H9 (cell line): Measurements from ENCODE around the gene DPAGT1. TPM values are rescaled to one million over a fixed set of nuclear protein-coding genes. Genes with fewer than 3 reads are reported as not detected.

Source experiments
- DNase-seq: peaks from one replicate; pipeline ENCODE4 v3.0.0-alpha.2; 2017
- H2AFZ ChIP-seq: one replicate; pipeline ENCODE4 v1.6.1; 2013; ENCODE audit warnings: mild to moderate bottlenecking, low read length, control low read depth, moderate library complexity
- H2AK5ac ChIP-seq: 2 replicates; pipeline ENCODE4 v1.6.1; 2013; ENCODE audit warnings: low read length, control low read depth, mixed read lengths; ENCODE audit not compliant: insufficient read length
- H2BK120ac ChIP-seq: one replicate; pipeline ENCODE4 v1.6.1; 2013; ENCODE audit warnings: low read depth, mild to moderate bottlenecking, low read length, control low read depth, inconsistent platforms; ENCODE audit not compliant: poor library complexity, severe bottlenecking
- H2BK12ac ChIP-seq: 2 replicates; pipeline ENCODE4 v1.6.1; 2013; ENCODE audit warnings: low read length, control low read depth, mixed read lengths, low read depth; ENCODE audit not compliant: insufficient read length
- H2BK15ac ChIP-seq: 2 replicates; pipeline ENCODE4 v1.6.1; 2013; ENCODE audit warnings: low read depth, low read length, control low read depth
- H2BK20ac ChIP-seq: one replicate; pipeline ENCODE4 v1.6.1; 2013; ENCODE audit warnings: low read depth, mild to moderate bottlenecking, low read length, control low read depth, inconsistent platforms; ENCODE audit not compliant: poor library complexity, severe bottlenecking
- H2BK5ac ChIP-seq: 2 replicates; pipeline ENCODE4 v1.6.1; 2013; ENCODE audit warnings: low read length, control low read depth, mixed read lengths; ENCODE audit not compliant: insufficient read length
- H3K14ac ChIP-seq: 2 replicates; pipeline ENCODE4 v1.6.1; 2013; ENCODE audit warnings: low read length, control low read depth; ENCODE audit not compliant: insufficient read depth
- H3K18ac ChIP-seq: 2 replicates; pipeline ENCODE4 v1.6.1; 2013; ENCODE audit warnings: low read depth, mild to moderate bottlenecking, mixed read lengths, low read length, control low read depth; ENCODE audit not compliant: insufficient read length
- H3K23ac ChIP-seq: 2 replicates; pipeline ENCODE4 v1.6.1; 2013; ENCODE audit warnings: low read length, control low read depth, mixed read lengths, low read depth; ENCODE audit not compliant: insufficient read length
- H3K23me2 ChIP-seq: 2 replicates; pipeline ENCODE4 v1.6.1; 2013; ENCODE audit warnings: low read depth, mild to moderate bottlenecking, mixed read lengths, low read length, control low read depth; ENCODE audit not compliant: insufficient read length, poor library complexity, severe bottlenecking
- H3K27ac ChIP-seq: 2 replicates; pipeline ENCODE4 v1.5.1; 2013; ENCODE audit warnings: low read length, control low read depth, mixed read lengths, low read depth; ENCODE audit not compliant: insufficient read length
- H3K27me3 ChIP-seq: 2 replicates; pipeline ENCODE4 v1.6.1; 2013; ENCODE audit warnings: low read length, control low read depth, inconsistent platforms; ENCODE audit not compliant: insufficient read depth
- H3K4ac ChIP-seq: 2 replicates; pipeline ENCODE4 v1.6.1; 2013; ENCODE audit warnings: low read depth, mild to moderate bottlenecking, control low read depth, inconsistent platforms, low read length, moderate library complexity
- H3K4me1 ChIP-seq: 2 replicates; pipeline ENCODE4 v1.6.1; 2013; ENCODE audit warnings: low read length, control low read depth, inconsistent platforms; ENCODE audit not compliant: insufficient read depth
- H3K4me2 ChIP-seq: 2 replicates; pipeline ENCODE4 v1.6.1; 2013; ENCODE audit warnings: low read length, control low read depth, mixed read lengths; ENCODE audit not compliant: insufficient read length, insufficient read depth
- H3K56ac ChIP-seq: 2 replicates; pipeline ENCODE4 v1.6.1; 2013; ENCODE audit warnings: low read depth, mild to moderate bottlenecking, mixed read lengths, low read length, control low read depth; ENCODE audit not compliant: insufficient read length
- H3K79me1 ChIP-seq: 2 replicates; pipeline ENCODE4 v1.6.1; 2013; ENCODE audit warnings: low read depth, mild to moderate bottlenecking, moderate library complexity, low read length, control low read depth, inconsistent platforms; ENCODE audit not compliant: insufficient read depth, poor library complexity, severe bottlenecking
- H3K79me2 ChIP-seq: 2 replicates; pipeline ENCODE4 v1.6.1; 2013; ENCODE audit warnings: low read length, control low read depth, inconsistent platforms; ENCODE audit not compliant: insufficient read depth
- H3K9ac ChIP-seq: 2 replicates; pipeline ENCODE4 v1.6.1; 2013; ENCODE audit warnings: low read length, control low read depth, mixed read lengths; ENCODE audit not compliant: insufficient read length; ENCODE audit errors: extremely low read depth
- H3K9me3 ChIP-seq: one replicate; pipeline ENCODE4 v1.6.1; 2013; ENCODE audit warnings: low read depth, low read length, inconsistent platforms; ENCODE audit not compliant: control insufficient read depth
- H3T11ph ChIP-seq: one replicate; pipeline ENCODE4 v1.6.1; 2013; ENCODE audit warnings: mild to moderate bottlenecking, low read length, control low read depth, inconsistent platforms
- H4K20me1 ChIP-seq: one replicate; pipeline ENCODE4 v1.6.1; 2013; ENCODE audit not compliant: control insufficient read depth, insufficient read length, insufficient read depth
- H4K5ac ChIP-seq: 2 replicates; pipeline ENCODE4 v1.6.1; 2013; ENCODE audit warnings: low read depth, mild to moderate bottlenecking, mixed read lengths, low read length, control low read depth; ENCODE audit not compliant: insufficient read length
- H4K8ac ChIP-seq: replicated peaks from 2 replicates; pipeline ENCODE4 v1.6.1; 2013; ENCODE audit warnings: low read length, control low read depth, mixed read lengths, low read depth; ENCODE audit not compliant: insufficient read length
- H4K91ac ChIP-seq: 2 replicates; pipeline ENCODE4 v1.6.1; 2013; ENCODE audit warnings: low read depth, mild to moderate bottlenecking, moderate library complexity, mixed read lengths, low read length, control low read depth; ENCODE audit not compliant: insufficient read length
- H3K27ac Mint-ChIP-seq, 3 experiments: 2 replicates in 2 of 3; 3 replicates in 1 of 3; pipeline ENCODE4 v1.8.0; 2020 to 2021; ENCODE audit warnings: mixed read lengths in 3 of 3, mild to moderate bottlenecking in 1 of 3, moderate library complexity in 1 of 3
- H3K27me3 Mint-ChIP-seq: 2 replicates; pipeline ENCODE4 v1.8.0; 2021; ENCODE audit warnings: low read depth, mild to moderate bottlenecking, moderate library complexity, mixed read lengths
- H3K36me3 Mint-ChIP-seq, 3 experiments: 2 replicates in 2 of 3; 3 replicates in 1 of 3; pipeline ENCODE4 v1.8.0; 2020 to 2021; ENCODE audit warnings: low read depth in 3 of 3, mixed read lengths in 3 of 3; ENCODE audit not compliant: insufficient read depth in 1 of 3
- H3K4me1 Mint-ChIP-seq, 2 experiments: 2 replicates each; pipeline ENCODE4 v1.8.0; 2020; ENCODE audit warnings: mixed read lengths in 2 of 2
- H3K4me3 Mint-ChIP-seq, 2 experiments: 2 replicates in 1 of 2; 3 replicates in 1 of 2; pipeline ENCODE4 v1.8.0; 2020 to 2021; ENCODE audit warnings: mild to moderate bottlenecking in 2 of 2, mixed read lengths in 2 of 2, moderate library complexity in 1 of 2
- H3K9me3 Mint-ChIP-seq, 2 experiments: 2 replicates in 1 of 2; 3 replicates in 1 of 2; pipeline ENCODE4 v1.8.0; 2020; ENCODE audit warnings: mild to moderate bottlenecking in 2 of 2, mixed read lengths in 2 of 2, moderate library complexity in 1 of 2
- WGBS: extraction: QIAGEN DNeasy Blood & Tissue Kit; methylation state at CpG from one replicate; pipeline ENCODE4 v1.1.7; 2013; ENCODE audit warnings: missing lambda C conversion rate, low lambda C conversion rate, mixed read lengths; ENCODE audit not compliant: insufficient read length; ENCODE audit errors: extremely low coverage; 5-methylcytosine and 5-hydroxymethylcytosine counted together
- total RNA-seq: library from RNA; stranded (reverse); gene quantifications from 2 replicates; pipeline ENCODE4 v1.2.1, GENCODE V29; 2021
- TF ChIP-seq, protein P1 (sequence below): fragments of 200-600 bp; sonication (generic); conservative IDR thresholded peaks from 3 replicates; pipeline ENCODE4 v1.8.0; 2021; ENCODE audit warnings: antibody characterized with exemption, mild to moderate bottlenecking

Gene DPAGT1
- total RNA-seq, 1 experiment from 2014 or later: 43.6 TPM

DNA sequence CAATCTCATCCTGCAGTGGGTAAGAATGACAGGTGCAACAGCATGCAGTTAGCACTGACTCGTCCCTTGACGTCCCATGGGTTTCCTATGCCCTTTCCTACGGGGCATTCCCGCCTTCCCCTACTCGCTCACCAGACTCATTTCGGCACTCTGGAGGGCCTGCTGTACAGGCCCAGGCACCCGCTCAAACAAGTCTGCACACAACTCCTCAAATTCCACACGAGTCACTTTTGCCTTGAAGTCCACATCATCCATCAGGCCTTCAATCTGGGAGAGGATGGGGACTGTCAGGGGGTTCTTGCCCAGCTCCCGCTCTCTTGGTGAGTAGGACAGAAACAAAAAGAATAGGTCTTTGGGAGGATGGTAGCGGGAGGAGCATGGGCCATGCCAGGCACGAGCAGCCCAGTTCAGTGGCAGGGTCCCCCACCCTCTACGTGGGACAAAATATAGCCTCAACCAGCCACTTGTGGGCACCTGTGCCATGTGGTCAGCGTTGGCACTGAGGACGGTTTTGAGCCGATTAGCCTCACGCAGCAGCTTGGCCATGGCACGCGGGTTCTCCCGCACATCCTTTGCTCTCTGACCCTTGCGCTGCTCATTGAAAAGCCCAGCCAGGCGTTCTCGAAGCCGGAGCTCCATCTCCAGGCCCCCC, 49.4 kb downstream of the DPAGT1 start:
- H3K23ac ChIP-seq: no peak overlapping the region
- peaks cover 10% of the 10 kb centered on the region for H3K79me2 ChIP-seq
- TF ChIP-seq, protein P1, sequence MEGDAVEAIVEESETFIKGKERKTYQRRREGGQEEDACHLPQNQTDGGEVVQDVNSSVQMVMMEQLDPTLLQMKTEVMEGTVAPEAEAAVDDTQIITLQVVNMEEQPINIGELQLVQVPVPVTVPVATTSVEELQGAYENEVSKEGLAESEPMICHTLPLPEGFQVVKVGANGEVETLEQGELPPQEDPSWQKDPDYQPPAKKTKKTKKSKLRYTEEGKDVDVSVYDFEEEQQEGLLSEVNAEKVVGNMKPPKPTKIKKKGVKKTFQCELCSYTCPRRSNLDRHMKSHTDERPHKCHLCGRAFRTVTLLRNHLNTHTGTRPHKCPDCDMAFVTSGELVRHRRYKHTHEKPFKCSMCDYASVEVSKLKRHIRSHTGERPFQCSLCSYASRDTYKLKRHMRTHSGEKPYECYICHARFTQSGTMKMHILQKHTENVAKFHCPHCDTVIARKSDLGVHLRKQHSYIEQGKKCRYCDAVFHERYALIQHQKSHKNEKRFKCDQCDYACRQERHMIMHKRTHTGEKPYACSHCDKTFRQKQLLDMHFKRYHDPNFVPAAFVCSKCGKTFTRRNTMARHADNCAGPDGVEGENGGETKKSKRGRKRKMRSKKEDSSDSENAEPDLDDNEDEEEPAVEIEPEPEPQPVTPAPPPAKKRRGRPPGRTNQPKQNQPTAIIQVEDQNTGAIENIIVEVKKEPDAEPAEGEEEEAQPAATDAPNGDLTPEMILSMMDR: no peak
- H3K27me3 ChIP-seq: 0 out of 2 replicates have a peak, but pooled peaks cover 3% of the 10 kb centered on the region
- H2BK15ac ChIP-seq: no peak overlapping the region
- H2AFZ ChIP-seq: no peak overlapping the region
- no peak overlapping the region for H3K27ac Mint-ChIP-seq
- H4K5ac ChIP-seq: no peak overlapping the region
- H3T11ph ChIP-seq: no peak overlapping the region
- H3K56ac ChIP-seq: no peak overlapping the region
- no peak overlapping the region for H4K8ac ChIP-seq
- no peaks in the 10 kb centered on the region for H3K27me3 Mint-ChIP-seq
- peaks cover 6% of the 10 kb centered on the region for H3K23me2 ChIP-seq
- H3K27ac ChIP-seq: no peak overlapping the region
- WGBS: no CpG with 5 or more reads among the region's 23 CpGs
- H3K4ac ChIP-seq: no peak overlapping the region
- H2BK120ac ChIP-seq: no peak overlapping the region
- no peak overlapping the region for H3K14ac ChIP-seq
- H3K18ac ChIP-seq: no peak overlapping the region
- H3K9me3 Mint-ChIP-seq: no peaks in the 10 kb centered on the region
- no peak overlapping the region for H2AK5ac ChIP-seq
- peaks cover 13% of the 10 kb centered on the region for H3K79me1 ChIP-seq
- no peaks in the 10 kb centered on the region for H3K9me3 ChIP-seq
- H2BK12ac ChIP-seq: no peak overlapping the region
- H3K4me1 ChIP-seq: no peaks in the 10 kb centered on the region; the same call in 1 of the 2 replicates
- DNase-seq: no peak
- peaks cover 78 to 89% (median 83%) of the 10 kb centered on the region in 3 experiments for H3K36me3 Mint-ChIP-seq
- no peak overlapping the region for H2BK5ac ChIP-seq
- H4K20me1 ChIP-seq: no peaks in the 10 kb centered on the region
- peaks cover 8 to 12% of the 10 kb centered on the region in 2 experiments for H3K4me1 Mint-ChIP-seq
- H4K91ac ChIP-seq: no peak overlapping the region
- no peak overlapping the region for H2BK20ac ChIP-seq
- no peak overlapping the region for H3K9ac ChIP-seq
- peak overlapping the region in 1 of 2 experiments; percentile 24; a peak in 1 of 5 replicates for H3K4me3 Mint-ChIP-seq
- no peak overlapping the region for H3K4me2 ChIP-seq
